VCaP (cell line): Measurements from ENCODE around the gene NR2E3.

Source experiments
- H3K27ac ChIP-seq: fragments of 450-650 bp; 2 replicates; pipeline ENCODE4 v1.5.1; 2017
- TF ChIP-seq, protein P1 (sequence below): fragments of 450-650 bp; conservative IDR thresholded peaks from 2 replicates; pipeline ENCODE4 v1.5.1; 2017; ENCODE audit warnings: mild to moderate bottlenecking, moderate library complexity

The NR2E3 gene

DNA sequence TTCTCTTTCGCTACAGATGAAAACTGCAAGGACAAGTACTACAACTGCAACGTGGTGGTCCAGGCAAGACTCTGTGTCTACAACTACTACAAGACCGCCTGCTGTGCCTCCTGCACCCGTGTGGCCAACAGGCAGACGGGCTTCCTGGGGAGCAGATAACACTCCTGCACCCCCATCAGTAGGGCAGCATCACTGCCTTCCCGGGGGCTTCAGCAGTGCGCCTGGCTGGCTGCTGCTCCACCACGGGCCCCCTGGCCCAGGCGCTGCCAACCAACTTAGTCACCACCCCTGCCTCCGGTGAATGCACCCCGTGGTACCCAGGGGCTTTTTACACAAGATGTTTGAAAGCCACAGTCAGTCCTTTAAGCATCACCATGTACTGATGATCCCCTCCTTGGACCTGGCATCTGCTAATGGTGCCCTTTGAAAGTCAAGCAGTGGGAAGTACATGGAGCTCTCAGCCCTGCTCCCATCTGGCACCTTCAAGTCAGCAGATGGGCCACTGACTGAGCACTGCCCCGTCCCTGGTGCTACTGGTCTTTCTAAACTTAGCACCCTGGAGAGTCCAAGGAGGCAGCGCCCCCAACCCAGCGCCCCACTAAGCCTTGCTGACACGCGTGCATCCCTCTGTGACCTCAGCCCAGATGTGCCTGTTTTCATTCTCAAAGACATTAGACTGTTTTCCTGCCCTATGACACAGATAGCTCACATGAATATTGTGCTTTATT lies 33.0 kb upstream of the NR2E3 start:
- TF ChIP-seq, protein P1, sequence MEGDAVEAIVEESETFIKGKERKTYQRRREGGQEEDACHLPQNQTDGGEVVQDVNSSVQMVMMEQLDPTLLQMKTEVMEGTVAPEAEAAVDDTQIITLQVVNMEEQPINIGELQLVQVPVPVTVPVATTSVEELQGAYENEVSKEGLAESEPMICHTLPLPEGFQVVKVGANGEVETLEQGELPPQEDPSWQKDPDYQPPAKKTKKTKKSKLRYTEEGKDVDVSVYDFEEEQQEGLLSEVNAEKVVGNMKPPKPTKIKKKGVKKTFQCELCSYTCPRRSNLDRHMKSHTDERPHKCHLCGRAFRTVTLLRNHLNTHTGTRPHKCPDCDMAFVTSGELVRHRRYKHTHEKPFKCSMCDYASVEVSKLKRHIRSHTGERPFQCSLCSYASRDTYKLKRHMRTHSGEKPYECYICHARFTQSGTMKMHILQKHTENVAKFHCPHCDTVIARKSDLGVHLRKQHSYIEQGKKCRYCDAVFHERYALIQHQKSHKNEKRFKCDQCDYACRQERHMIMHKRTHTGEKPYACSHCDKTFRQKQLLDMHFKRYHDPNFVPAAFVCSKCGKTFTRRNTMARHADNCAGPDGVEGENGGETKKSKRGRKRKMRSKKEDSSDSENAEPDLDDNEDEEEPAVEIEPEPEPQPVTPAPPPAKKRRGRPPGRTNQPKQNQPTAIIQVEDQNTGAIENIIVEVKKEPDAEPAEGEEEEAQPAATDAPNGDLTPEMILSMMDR: no peak
- no peak overlapping the region for H3K27ac ChIP-seq

DNA sequence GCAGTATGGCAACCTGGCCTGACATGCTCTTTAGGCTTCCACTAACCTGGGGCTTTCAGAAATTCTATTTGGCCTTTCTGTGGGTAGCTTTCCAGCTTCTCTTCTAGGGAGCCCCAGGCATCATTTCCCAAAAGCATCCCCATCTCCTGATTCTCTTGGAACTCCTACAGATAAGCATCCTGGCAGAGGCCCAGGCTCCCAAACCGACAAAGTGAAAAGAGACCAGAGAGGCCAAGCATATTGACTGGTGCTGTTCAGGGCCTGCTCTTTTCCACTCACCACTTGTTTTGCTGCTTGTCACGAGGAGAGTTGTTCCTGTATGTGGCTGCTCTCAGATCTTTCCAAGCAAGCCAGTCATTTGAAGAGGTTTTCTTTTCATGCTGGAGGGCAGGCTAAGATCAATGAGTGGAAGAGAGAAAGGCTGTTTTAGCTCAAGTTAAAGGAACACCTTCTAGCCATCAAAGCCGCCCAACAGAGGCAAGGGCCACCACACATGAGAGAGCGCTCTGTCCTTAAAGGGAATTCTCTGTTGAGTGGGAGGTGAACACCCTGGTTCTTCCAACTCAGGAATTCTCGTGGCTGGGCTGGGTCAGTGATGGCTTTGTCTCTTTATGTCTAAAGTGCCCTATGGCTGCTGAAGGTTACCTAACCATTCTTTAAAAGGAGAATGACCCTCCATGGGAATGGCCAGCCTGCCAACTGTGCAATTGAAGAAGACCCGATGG lies 31.1 kb upstream of the NR2E3 start:
- no peak overlapping the region for H3K27ac ChIP-seq
- TF ChIP-seq, protein P1: no peak

DNA sequence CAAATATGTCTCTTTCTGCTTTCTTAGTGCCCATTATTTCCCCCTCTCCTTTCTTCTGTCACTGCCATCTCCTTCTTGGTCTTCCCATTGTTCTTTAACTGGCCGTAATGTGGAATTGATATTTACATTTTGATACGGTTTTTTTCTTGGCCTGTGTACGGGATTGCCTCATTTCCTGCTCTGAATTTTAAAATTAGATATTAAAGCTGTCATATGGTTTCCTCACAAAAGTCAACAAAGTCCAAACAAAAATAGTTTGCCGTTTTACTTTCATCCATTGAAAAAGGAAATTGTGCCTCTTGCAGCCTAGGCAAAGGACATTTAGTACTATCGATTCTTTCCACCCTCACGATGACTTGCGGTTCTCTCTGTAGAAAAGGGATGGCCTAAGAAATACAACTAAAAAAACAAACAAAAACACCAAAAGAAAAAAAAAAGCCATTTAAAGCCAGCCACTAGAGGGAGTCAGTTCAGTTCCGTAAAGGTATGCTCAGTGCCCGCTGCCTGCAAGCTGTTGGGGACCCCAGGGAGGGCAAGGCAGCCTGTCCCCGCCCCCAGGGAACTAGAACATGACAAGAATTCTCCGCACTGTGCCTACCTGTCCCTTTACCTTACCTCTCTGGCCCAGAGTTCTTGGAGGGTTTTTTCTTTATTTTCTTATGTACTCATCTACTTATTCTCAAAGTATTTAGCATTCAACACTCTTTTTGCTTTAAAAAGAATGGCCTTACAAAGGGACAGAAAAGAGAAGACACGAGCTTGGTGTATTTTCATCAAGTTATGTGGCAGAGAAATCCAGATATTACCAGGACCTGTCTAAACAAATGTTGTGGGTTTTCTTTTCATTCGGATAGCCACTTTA lies 30.0 kb upstream of the NR2E3 start:
- H3K27ac ChIP-seq: peak overlapping the region; percentile 16; the same call in 1 of the 2 replicates
- TF ChIP-seq, protein P1: peak; percentile 92

DNA sequence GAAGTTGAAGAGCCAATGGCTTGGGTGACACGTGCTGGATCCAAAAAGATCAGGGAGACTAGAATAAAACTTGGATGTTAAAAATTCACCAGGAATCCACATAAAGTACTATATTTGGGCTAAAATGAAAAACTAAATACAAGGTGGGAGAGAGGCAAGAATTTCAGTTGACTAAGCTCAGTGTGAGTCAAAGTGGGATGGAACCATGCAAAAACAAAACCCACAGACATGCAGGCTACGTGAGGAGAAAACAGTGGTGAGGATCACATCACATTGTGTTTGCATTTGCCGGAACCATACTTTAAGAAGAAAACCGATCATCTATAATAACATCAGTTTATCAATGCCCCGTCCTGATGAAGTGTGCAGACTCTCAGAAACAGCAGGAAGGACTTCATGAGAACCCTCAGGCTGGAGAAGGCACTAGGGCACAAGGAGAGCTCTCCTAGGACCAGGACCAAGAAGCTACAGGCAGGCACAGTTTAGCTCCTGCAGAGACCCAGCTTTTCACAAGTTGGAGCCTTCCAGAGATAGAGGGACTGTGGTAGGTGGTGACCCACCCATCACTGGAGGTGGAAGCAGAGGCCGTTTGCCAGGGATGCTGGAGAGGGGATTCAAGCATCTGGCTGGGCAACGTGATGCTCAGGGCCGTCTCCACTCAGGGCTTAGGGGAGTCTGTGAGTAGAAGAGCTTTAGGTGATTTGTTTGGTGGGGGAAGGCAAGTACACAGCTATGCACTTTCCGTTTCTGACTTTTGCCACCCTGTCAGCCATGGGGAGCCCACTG lies 29.0 kb upstream of the NR2E3 start:
- TF ChIP-seq, protein P1: no peak
- H3K27ac ChIP-seq: no peak overlapping the region

DNA sequence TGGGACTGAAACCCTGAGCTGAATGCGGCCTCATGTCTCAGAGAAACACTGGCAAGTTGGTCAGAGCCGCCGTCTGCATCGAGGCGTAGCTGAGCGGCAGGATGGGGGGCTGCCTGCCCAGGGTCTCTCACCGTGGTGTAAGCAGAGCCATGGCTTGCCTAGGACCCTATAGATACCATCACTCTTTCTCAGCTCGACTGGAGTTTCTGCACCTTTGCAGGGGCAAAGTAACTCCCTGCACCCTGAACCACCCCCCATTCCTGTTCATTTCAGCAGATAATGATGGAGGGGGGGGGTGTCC lies 28.4 kb upstream of the NR2E3 start:
- H3K27ac ChIP-seq: no peak overlapping the region
- TF ChIP-seq, protein P1: no peak

DNA sequence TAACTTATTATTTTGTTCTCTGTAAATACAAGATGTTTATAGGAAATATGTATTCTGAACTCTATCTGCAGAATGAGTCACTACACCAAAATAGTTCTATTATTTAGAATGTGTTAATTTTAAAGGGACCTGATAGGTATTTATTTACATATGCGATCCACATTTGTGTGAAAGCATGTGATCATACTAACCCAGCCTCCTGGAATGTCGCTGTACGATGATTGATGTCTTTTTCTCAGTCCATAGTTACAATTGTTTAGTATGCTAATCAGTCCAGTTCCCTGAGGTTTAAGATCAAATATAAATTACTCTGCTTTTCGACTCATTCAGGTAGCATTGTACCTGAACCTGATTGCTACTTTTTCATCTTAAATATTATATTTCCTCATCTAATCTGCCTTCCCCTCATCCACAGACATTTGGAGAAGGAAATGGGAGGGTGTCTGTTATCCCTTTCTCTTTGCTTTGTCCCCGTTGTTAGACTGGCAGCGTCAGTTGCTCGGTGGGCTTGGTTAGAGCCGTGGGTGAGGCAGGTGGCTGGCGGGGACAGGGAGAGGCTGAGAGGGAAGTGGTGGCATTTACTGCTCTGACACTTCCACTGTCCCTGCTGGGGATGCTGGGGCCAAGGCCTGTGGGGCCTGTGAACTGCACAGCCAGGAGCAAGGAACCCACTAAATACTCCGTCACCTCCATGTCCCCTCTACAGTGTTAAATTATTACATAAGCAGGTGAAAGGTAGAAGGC lies 27.8 kb upstream of the NR2E3 start:
- TF ChIP-seq, protein P1: no peak
- no peak overlapping the region for H3K27ac ChIP-seq
